Measurements from ENCODE around the gene FFAR1.
"Not testable (repeated sequence)": the region's sequence is repeated elsewhere in the genome, so short reads cannot be mapped to it uniquely, and the experiment has no call there.

FFAR1 gene

GRCh38 chr19:35344511-35345031 is 3.1 kb upstream of the FFAR1 start:
- DNase-seq, result no peak

GRCh38 chr19:35345671-35346111 is 2.0 kb upstream of the FFAR1 start:
- no peak for DNase-seq

GRCh38 chr19:35346193-35347052 is 1.3 kb upstream of the FFAR1 start:
- DNase-seq, result no peak

GRCh38 chr19:35347930-35348298 is 212 bp downstream of the FFAR1 start:
- DNase-seq, result no peak

GRCh38 chr19:35348911-35349611 is 1.4 kb downstream of the FFAR1 start:
- DNase-seq, result no peak

GRCh38 chr19:35349614-35350521 is 2.2 kb downstream of the FFAR1 start:
- DNase-seq, result no peak

DNA sequence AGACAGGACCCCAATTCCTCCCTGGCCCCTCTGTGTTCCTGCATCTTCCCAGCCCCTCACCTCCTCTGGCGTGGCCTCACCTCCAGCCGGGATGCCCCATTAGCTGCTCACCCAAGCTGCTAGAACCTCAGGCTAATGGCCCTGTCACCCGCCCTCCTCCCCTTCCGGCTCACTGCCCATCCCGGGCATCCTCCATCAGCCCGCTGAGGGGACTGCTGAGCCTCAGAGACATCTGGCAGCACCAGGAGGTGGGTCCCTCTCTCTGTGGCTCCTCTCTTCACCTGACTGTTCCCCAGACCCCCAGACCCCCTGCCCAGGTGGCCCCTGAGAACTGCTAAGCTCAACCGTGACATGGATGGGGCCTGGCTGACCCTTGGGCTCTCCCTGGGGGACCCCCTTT is 2.9 kb downstream of the FFAR1 start:
- DNase-seq, result no peak

- no peak for DNase-seq
These were observed 3.9 kb downstream of the FFAR1 start for GRCh38 chr19:35351411-35352176.

GRCh38 chr19:35352177-35352447 is 4.4 kb downstream of the FFAR1 start:
- DNase-seq, result no peak

DNA sequence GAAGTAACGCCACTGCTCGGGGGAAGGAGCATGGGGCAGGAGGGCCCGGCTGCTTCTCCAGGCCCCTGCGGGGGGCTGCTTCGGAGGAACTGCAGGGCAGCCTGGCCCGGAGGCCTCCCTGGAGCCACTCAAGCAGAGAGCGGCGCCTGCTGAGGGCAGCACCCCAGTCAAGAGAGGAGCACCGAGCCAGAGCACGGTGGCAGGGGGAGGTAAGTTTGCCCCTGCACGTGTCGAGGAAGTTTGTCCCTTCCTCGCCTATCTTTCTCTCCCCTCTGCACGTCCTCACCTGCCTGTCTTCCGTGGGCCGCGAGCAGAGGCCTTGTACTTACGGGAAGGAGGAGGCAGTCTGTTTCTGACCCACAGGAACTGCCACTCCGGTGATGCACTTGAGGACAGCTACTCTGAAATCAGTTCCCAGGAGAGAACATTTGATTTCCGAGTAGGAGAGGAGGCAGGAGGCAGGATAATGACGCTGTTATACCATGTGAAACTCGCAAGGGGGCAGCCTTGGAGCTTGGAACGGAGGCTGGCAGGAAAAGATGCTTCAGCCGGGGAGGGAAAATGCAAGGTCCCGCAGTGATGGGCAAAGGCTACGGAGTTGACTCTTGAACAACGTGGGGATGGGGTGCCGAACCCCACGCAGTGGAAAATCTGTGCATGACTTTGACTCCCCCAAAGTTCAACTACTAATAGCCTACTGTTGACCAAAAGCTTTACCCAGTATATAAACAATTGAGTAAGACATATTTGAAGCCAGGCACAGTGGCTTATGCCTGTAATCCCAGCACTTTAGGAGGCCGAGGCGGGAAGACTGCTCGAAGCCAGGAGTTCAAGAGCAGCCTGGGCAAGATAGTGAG is 5.0 kb downstream of the FFAR1 start:
- peak; percentile 64 for DNase-seq

GRCh38 chr19:35353635-35354034 is 5.9 kb downstream of the FFAR1 start:
- no peak for DNase-seq

DNA sequence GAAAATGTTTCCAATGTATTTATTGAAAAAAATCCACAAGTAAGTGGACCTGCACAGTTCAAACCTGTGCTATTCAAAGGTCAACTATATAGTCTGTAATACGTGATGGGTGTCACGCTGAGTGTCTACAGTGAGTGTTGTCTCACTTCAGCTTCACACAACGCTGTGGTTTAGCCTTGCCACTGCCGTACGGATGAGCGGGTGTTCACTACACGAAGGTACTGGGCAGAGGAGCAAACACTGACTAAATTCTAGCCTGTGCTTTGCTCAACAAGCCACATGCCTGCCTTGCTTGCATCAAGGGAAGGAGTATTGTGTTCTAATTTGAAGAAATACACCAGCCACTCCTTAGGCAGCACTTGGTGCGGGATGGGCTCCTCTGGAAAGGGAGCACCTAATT is 7.2 kb downstream of the FFAR1 start:
- no peak for DNase-seq

GRCh38 chr19:35355791-35356460 is 8.2 kb downstream of the FFAR1 start:
- DNase-seq, result no peak

DNA sequence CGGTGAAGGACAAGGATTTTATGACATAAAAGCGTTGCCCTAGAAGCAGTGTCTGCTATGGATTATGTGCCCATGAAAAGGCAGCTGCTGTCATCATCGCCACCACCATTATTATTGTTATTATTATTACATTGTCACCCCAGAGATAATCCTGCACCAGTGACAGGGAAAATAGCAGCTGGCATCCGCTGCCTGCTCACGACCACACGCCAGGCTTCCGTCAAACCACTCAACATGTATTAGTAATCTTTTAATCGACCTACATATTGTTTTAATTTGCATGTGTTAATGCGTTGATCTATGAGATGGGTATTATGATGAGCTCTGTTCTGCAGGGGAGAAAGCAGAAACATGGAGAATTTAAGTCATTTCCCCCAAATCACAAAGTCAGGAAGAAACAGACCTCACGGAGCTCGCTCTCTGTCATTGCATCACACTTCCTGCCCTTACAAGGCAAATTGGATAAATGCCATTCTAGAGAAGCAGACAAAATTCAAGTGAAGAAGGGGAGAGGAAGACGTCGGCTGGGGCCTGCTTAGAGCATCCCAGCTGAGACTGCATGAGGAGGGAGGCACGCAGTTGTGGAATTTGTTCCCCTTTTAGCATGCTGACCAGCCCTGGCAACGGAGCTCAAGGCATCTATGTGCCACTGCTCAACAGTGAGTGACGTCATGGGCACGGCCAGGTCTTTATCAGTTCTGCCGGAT is 10.3 kb downstream of the FFAR1 start, which contains the start of gene FFAR3:
Gene FFAR3 (plus strand): TSS at position 594 of the 707 bp plus-strand sequence. CDS start 431 bp downstream, outside the sequence.
- DNase-seq, result peak; percentile 59

DNA sequence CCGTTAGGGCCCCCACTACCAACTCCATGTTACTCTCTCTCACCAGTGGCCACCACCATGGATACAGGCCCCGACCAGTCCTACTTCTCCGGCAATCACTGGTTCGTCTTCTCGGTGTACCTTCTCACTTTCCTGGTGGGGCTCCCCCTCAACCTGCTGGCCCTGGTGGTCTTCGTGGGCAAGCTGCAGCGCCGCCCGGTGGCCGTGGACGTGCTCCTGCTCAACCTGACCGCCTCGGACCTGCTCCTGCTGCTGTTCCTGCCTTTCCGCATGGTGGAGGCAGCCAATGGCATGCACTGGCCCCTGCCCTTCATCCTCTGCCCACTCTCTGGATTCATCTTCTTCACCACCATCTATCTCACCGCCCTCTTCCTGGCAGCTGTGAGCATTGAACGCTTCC is 11.1 kb downstream of the FFAR1 start:
- not testable (repeated sequence) for DNase-seq

DNA sequence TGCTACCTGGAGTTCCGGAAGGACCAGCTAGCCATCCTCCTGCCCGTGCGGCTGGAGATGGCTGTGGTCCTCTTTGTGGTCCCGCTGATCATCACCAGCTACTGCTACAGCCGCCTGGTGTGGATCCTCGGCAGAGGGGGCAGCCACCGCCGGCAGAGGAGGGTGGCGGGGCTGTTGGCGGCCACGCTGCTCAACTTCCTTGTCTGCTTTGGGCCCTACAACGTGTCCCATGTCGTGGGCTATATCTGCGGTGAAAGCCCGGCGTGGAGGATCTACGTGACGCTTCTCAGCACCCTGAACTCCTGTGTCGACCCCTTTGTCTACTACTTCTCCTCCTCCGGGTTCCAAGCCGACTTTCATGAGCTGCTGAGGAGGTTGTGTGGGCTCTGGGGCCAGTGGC is 11.7 kb downstream of the FFAR1 start:
- DNase-seq, result not testable (repeated sequence)

GRCh38 chr19:35360081-35360480 is 12.4 kb downstream of the FFAR1 start:
- DNase-seq, result not testable (repeated sequence)

- no peak for DNase-seq
These were observed 13.2 kb downstream of the FFAR1 start for GRCh38 chr19:35360880-35361420.

- no peak for DNase-seq
These were observed 14.7 kb downstream of the FFAR1 start for GRCh38 chr19:35362261-35363000.

Measured in fibroblast of skin of abdomen (primary cell).